T-cell (primary cell): ENCODE data around the gene NDUFV1. TPM values are rescaled to one million over a fixed set of nuclear protein-coding genes. Genes with fewer than 3 reads are reported as not detected.

Source experiments
- ATAC-seq, 4 experiments: fragments of 200-7000 bp in 3 of 4; fragments of 150-1000 bp in 1 of 4; cut with Tn5 transposase; replicated peaks in 1 of 4; 1 replicate in 3 of 4; 2 replicates in 1 of 4; pipeline ENCODE4 v1.10.0; 2021; ENCODE audit warnings: moderate library complexity in 3 of 4, mild to moderate bottlenecking in 2 of 4, moderate number of reproducible peaks in 1 of 4
- CTCF ChIA-PET, 2 donors: fragments of 300-600 bp; sonication (Branson Sonifier 250); formaldehyde crosslinking; loops; one replicate each; lab custom pipeline; 2022; ENCODE audit warnings: antibody characterized with exemption in 2 of 2; lab: Charles Lee
- POLR2A ChIA-PET, 2 donors: fragments of 300-600 bp; sonication (Branson Sonifier 250); formaldehyde crosslinking; loops; one replicate each; lab custom pipeline; 2022; ENCODE audit warnings: antibody characterized with exemption in 2 of 2; lab: Charles Lee
- DNase-seq, 35 experiments: peaks; one replicate each; pipeline versions ENCODE4 v3.0.0 to v3.0.0-alpha.2; 2013 to 2023
- H3K27ac ChIP-seq: one replicate; pipeline ENCODE4 v1.5.1; 2013; ENCODE audit warnings: low read length
- H3K27me3 ChIP-seq, 2 experiments: replicated peaks in 1 of 2; 1 replicate in 1 of 2; 2 replicates in 1 of 2; pipeline versions ENCODE4 v1.6.1 to v1.7.0; 2013; ENCODE audit warnings: low read length in 1 of 2, mixed read lengths in 1 of 2; ENCODE audit not compliant: control insufficient read depth in 2 of 2, insufficient read depth in 2 of 2; ENCODE audit errors: extremely low read depth in 1 of 2
- H3K36me3 ChIP-seq, 2 donors: 1 replicate in 1 of 2; 2 replicates in 1 of 2; pipeline versions ENCODE4 v1.6.1 to v1.7.0; 2013; ENCODE audit warnings: low read length in 1 of 2; ENCODE audit not compliant: control insufficient read depth in 2 of 2, insufficient read depth in 1 of 2; ENCODE audit errors: extremely low read depth in 1 of 2
- H3K4me1 ChIP-seq, 2 experiments: 1 replicate in 1 of 2; 2 replicates in 1 of 2; pipeline versions ENCODE4 v1.6.1 to v1.7.0; 2013; ENCODE audit warnings: low read length in 2 of 2, mixed read lengths in 1 of 2; ENCODE audit not compliant: insufficient read depth in 2 of 2, control insufficient read depth in 1 of 2; ENCODE audit errors: extremely low read depth in 1 of 2
- H3K4me3 ChIP-seq, 2 donors: 1 replicate in 1 of 2; 2 replicates in 1 of 2; pipeline versions ENCODE4 v1.5.1 to v1.7.0; 2013; ENCODE audit warnings: mild to moderate bottlenecking in 2 of 2, low read length in 1 of 2, moderate library complexity in 1 of 2; ENCODE audit not compliant: control insufficient read depth in 1 of 2; ENCODE audit errors: extremely low read depth in 1 of 2
- H3K9me3 ChIP-seq: 2 replicates; pipeline ENCODE4 v1.7.0; 2013
- H3K27ac Mint-ChIP-seq, 2 donors: one replicate each; pipeline ENCODE4 v1.8.0; 2020 to 2021; ENCODE audit warnings: mild to moderate bottlenecking in 2 of 2, mixed read lengths in 2 of 2
- H3K27me3 Mint-ChIP-seq, 2 donors: one replicate each; pipeline ENCODE4 v1.8.0; 2021 to 2022; ENCODE audit warnings: mixed read lengths in 2 of 2
- H3K36me3 Mint-ChIP-seq: one replicate; pipeline ENCODE4 v1.8.0; 2021; ENCODE audit warnings: mixed read lengths
- H3K4me1 Mint-ChIP-seq, 3 donors: one replicate each; pipeline ENCODE4 v1.8.0; 2020 to 2022; ENCODE audit warnings: mixed read lengths in 3 of 3, mild to moderate bottlenecking in 1 of 3
- H3K4me3 Mint-ChIP-seq, 3 donors: one replicate each; pipeline ENCODE4 v1.8.0; 2020 to 2022; ENCODE audit warnings: mild to moderate bottlenecking in 3 of 3, mixed read lengths in 3 of 3, moderate library complexity in 3 of 3
- H3K9me3 Mint-ChIP-seq, 3 donors: one replicate each; pipeline ENCODE4 v1.8.0; 2020 to 2022; ENCODE audit warnings: mixed read lengths in 3 of 3
- WGBS: methylation state at CpG from one replicate; pipeline ENCODE4 v1.1.5; 2013; ENCODE audit warnings: missing lambda C conversion rate; ENCODE audit not compliant: insufficient coverage; 5-methylcytosine and 5-hydroxymethylcytosine counted together
- total RNA-seq, 35 experiments: library from RNA in 6 of 35; stranded (reverse) in 6 of 35; fragments of 120-200 nt in 1 of 35; gene quantifications; one replicate each; pipeline versions ENCODE4 v1.2.1 to v1.2.4 and lab custom pipeline; 2013 to 2026

NDUFV1 gene
- total RNA-seq, 5 donors from 2014 or later (not counting 1 experiment from before 2014, with no cell fraction given), result 199 to 250 (median 238) TPM

DNA sequence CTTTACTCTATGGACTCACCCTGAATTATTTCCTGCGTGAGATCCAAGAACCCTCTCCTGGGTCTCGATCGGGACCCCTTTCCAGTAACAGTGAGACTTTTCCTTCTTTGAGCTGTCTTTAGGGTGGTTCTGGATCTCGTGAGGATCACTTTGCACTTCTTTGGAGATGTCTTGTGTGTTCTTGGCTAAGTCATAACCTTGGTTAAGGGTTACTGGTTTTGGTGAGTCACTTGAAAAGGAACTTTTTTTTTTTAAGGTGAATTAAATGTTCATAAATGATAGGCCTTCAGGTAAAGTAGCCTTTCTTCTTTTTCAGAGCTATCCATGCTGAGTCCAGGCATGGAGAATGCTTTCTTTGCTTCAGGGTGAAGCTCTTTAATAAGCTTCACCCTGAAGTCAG lies 42.5 kb upstream of the NDUFV1 start:
- H3K9me3 Mint-ChIP-seq, result no peaks in the 10 kb centered on the region
- H3K4me3 Mint-ChIP-seq, result no peak overlapping the region
- Histone ChIP-seq H3K36me3 (no peaks in the 10 kb centered on the region), H3K4me1 (peaks cover 0 to 4% of the 10 kb centered on the region in 2 experiments), H3K27me3 (peaks cover 0 to 19% of the 10 kb centered on the region in 2 experiments), H3K4me3 (no peak overlapping the region), H3K27ac (no peak overlapping the region), H3K9me3 (no peaks in the 10 kb centered on the region)
- POLR2A ChIA-PET, result no interaction called here
- ATAC-seq (no peak), DNase-seq (no peak)
- H3K4me1 Mint-ChIP-seq, result peaks cover 0 to 3% (median 1%) of the 10 kb centered on the region in 3 donors
- no peaks in the 10 kb centered on the region for H3K36me3 Mint-ChIP-seq
- 55% methylated on average over 3 of the region's 4 CpGs for WGBS
- CTCF ChIA-PET, result no interaction called here
- no peak overlapping the region for H3K27ac Mint-ChIP-seq
- H3K27me3 Mint-ChIP-seq, result peaks cover 4 to 6% of the 10 kb centered on the region in 2 donors

DNA sequence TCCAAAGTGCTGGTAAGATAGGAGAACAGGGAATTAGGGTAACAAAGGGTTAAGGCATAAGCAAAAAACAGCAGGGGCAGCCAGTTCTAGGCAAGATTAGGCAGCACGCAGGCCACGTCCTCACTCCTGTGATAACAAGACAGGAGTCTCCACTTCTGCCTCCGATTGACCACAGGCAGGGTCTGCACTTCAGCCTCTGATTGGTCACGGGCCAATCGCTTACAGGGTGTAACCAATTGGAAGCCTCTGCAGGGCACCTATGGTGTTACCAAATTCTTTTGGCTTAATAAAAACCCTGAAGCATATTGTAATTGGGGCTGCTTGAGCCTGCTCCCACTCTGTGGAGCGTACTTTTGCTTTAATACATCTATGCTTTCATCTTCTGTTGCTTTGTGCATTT lies 35.3 kb upstream of the NDUFV1 start:
- H3K4me1 Mint-ChIP-seq, result no peaks in the 10 kb centered on the region
- H3K27ac Mint-ChIP-seq, result no peak overlapping the region
- ATAC-seq, result no peak
- no peak for DNase-seq
- Histone ChIP-seq H3K4me1 (no peaks in the 10 kb centered on the region), H3K27me3 (peaks cover 0 to 23% of the 10 kb centered on the region in 2 experiments), H3K27ac (no peak overlapping the region), H3K4me3 (no peak overlapping the region), H3K36me3 (no peaks in the 10 kb centered on the region), H3K9me3 (no peaks in the 10 kb centered on the region)
- H3K27me3 Mint-ChIP-seq, result peaks cover 11 to 14% of the 10 kb centered on the region in 2 donors
- 70% methylated on average over 6 of the region's 6 CpGs for WGBS
- no peak overlapping the region for H3K4me3 Mint-ChIP-seq
- no peaks in the 10 kb centered on the region for H3K36me3 Mint-ChIP-seq
- ChIA-PET CTCF (no interaction called here), POLR2A (no interaction called here)
- no peaks in the 10 kb centered on the region for H3K9me3 Mint-ChIP-seq

DNA sequence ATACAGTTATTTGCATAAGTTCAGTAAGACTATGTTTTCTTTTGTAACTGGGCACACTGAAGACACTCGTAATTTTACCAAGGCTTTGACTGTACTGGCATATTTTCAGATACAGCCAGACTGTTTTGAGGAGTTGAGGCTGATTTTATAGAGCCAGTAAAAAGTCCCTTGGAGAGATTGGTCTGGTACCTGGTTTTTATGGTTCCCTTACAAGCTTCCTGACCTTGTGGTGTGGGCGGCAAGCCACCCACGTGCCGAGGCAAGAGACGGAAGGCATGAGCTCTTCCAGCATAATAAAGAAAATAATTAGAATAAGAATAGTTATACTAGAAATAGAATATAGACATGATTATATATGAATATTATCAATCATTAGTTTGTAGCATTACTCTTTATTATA lies 34.4 kb upstream of the NDUFV1 start:
- Mint-ChIP-seq H3K27me3 (peaks cover 15 to 20% of the 10 kb centered on the region in 2 donors), H3K9me3 (no peaks in the 10 kb centered on the region), H3K36me3 (no peaks in the 10 kb centered on the region), H3K27ac (no peak overlapping the region), H3K4me1 (no peaks in the 10 kb centered on the region), H3K4me3 (no peak overlapping the region)
- POLR2A ChIA-PET, result no interaction called here
- peaks cover 0 to 32% of the 10 kb centered on the region in 2 experiments for H3K27me3 ChIP-seq
- H3K27ac ChIP-seq, result no peak overlapping the region
- no peaks in the 10 kb centered on the region for H3K9me3 ChIP-seq
- no peak for ATAC-seq
- H3K4me1 ChIP-seq, result no peaks in the 10 kb centered on the region
- CTCF ChIA-PET, result no interaction called here
- no peaks in the 10 kb centered on the region for H3K36me3 ChIP-seq
- WGBS, result 17% methylated on average over 1 of the region's 5 CpGs
- no peak overlapping the region for H3K4me3 ChIP-seq
- no peak for DNase-seq

DNA sequence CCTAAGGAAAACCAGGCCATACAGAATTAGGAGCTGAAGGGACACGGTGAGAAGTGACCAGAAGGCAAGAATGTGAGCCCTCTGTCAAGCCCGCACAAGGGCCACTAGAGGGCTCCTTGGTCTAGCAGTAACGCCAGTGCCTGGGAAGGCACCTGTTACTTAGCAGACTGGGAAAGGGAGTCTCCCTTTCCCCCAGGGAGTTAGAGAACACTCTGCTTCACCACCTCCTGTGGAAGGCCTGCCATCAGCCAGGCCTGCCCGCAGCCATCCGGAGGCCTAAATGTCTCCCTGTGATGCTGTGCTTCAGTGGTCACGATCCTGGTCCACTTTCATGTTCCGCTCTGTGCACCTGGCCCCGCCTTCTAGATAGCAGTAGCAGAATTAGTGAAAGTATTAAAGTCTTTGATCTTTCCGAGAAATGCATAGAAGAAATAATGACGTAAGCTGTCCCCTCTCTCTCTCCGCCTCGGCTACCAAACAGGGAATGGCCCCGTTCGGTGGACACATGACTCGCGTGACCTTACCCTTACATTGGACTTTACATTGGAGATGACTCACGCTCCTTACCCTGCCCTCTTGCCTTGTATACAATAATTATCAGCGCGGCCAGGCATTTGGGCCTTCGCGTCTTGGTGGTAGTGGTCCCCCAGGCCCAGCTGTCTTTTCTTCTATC lies 33.9 kb upstream of the NDUFV1 start:
- no peaks in the 10 kb centered on the region for H3K4me1 Mint-ChIP-seq
- CTCF ChIA-PET, result no interaction called here
- Histone ChIP-seq H3K27ac (no peak overlapping the region), H3K4me1 (no peaks in the 10 kb centered on the region), H3K4me3 (no peak overlapping the region), H3K27me3 (peaks cover 0 to 37% of the 10 kb centered on the region in 2 experiments), H3K9me3 (no peaks in the 10 kb centered on the region), H3K36me3 (no peaks in the 10 kb centered on the region)
- DNase-seq (peak in 6 of 35 experiments; percentile 6 to 49 (median 26)), ATAC-seq (no peak)
- H3K36me3 Mint-ChIP-seq, result no peaks in the 10 kb centered on the region
- POLR2A ChIA-PET, result no interaction called here
- no peak overlapping the region for H3K4me3 Mint-ChIP-seq
- WGBS, result 80% methylated on average over 17 of the region's 21 CpGs
- H3K27me3 Mint-ChIP-seq, result peaks cover 17 to 25% of the 10 kb centered on the region in 2 donors
- no peak overlapping the region for H3K27ac Mint-ChIP-seq
- H3K9me3 Mint-ChIP-seq, result no peaks in the 10 kb centered on the region

DNA sequence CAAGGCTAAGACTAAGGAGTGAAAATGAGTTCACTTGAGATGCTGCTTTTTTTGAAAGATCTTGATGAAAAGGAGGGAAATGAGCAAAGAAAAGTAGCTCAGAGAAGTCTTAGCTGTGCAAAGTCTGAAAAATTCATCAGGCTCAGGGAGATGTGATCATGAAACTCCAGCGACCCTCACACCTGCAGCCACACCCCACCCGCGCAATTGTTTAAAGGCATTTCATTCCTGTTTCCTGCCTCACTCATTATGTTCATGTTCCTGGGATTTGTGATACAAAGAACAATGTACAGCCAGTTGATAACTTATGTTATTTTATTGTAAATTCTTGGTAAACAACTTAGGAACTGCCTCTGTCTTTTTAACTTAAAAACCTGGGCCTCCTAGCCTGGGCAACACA lies 31.8 kb upstream of the NDUFV1 start:
- no peak for ATAC-seq
- Mint-ChIP-seq H3K4me1 (peaks cover 10 to 13% (median 10%) of the 10 kb centered on the region in 3 donors), H3K27ac (no peak overlapping the region), H3K36me3 (no peaks in the 10 kb centered on the region), H3K27me3 (peaks cover 22 to 25% of the 10 kb centered on the region in 2 donors), H3K4me3 (no peak overlapping the region), H3K9me3 (no peaks in the 10 kb centered on the region)
- no peaks in the 10 kb centered on the region for H3K36me3 ChIP-seq
- WGBS, result no CpG with 5 or more reads among the region's 3 CpGs
- no peaks in the 10 kb centered on the region for H3K9me3 ChIP-seq
- no peak for DNase-seq
- CTCF ChIA-PET, result no interaction called here
- H3K27ac ChIP-seq, result no peak overlapping the region
- POLR2A ChIA-PET, result no interaction called here
- H3K27me3 ChIP-seq, result peaks cover 0 to 53% of the 10 kb centered on the region in 2 experiments
- no peak overlapping the region for H3K4me3 ChIP-seq
- peaks cover 0 to 10% of the 10 kb centered on the region in 2 experiments for H3K4me1 ChIP-seq

DNA sequence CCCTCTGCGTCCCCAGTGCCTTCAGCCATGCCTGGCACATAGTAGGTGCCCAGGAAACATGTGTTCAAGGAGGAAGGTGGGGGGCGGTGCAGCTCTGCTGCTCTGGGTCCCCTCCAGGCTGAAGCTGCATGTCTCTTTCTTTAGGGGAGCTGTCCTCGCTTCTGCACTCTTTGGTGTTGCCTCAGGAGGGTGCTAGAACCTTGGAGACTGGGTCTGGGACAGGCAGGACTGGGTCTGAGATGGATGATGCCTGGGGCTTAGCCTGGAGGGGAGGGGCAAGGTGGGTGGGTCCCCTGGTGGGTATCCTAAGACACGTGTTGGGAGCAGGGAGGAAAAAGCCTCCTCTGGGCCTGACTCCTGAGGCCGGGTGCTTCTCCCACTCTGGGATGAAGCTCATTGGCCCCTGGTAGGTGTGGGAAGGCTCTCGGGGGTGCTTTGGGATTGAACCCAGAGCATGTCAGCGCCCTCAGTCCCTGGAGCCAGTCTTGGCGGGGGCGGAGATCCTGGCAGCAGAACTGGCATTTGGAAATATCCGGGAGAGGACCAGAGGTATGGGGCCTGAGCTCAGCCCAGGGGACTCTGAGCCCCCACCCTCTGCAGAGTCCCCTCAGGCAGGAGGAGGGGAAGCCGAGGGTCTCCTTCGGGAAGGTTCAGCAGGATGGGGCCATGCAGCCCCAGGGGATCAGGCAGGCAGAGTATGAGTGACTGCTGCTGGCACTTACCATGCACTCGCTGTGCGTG lies 29.8 kb upstream of the NDUFV1 start:
- Histone ChIP-seq H3K4me3 (no peak overlapping the region), H3K27ac (no peak overlapping the region), H3K9me3 (no peaks in the 10 kb centered on the region), H3K27me3 (peaks cover 0 to 48% of the 10 kb centered on the region in 2 experiments), H3K4me1 (peaks cover 0 to 10% of the 10 kb centered on the region in 2 experiments), H3K36me3 (no peaks in the 10 kb centered on the region)
- no peaks in the 10 kb centered on the region for H3K9me3 Mint-ChIP-seq
- H3K27me3 Mint-ChIP-seq, result peaks cover 15 to 23% of the 10 kb centered on the region in 2 donors
- DNase-seq (no peak), ATAC-seq (no peak)
- peaks cover 13 to 17% (median 17%) of the 10 kb centered on the region in 3 donors for H3K4me1 Mint-ChIP-seq
- POLR2A ChIA-PET, result no interaction called here
- CTCF ChIA-PET, result no interaction called here
- 85% methylated on average over 8 of the region's 14 CpGs for WGBS
- no peak overlapping the region for H3K4me3 Mint-ChIP-seq
- no peak overlapping the region for H3K27ac Mint-ChIP-seq
- H3K36me3 Mint-ChIP-seq, result no peaks in the 10 kb centered on the region
